T-helper 2 cell treated with Interferon-gamma antibody and Interleukin-4, amounts not matched to agents 100 ng/mL and 5 ng/mL, for 36 hours (primary cell): ENCODE measurements around the gene TLNRD1. TPM values are rescaled to one million over a fixed set of nuclear protein-coding genes. Genes with fewer than 3 reads are reported as not detected.

Experiments used
- intact Hi-C: fragments of 100-400 bp; cut with micrococcal nuclease; formaldehyde crosslinking; loops from one replicate; pipeline ENCODE4 v1.15.1; 2023
- total RNA-seq: library from RNA; stranded (reverse); gene quantifications from 2 replicates; pipeline ENCODE4 v1.2.3, GENCODE V29; 2022

TLNRD1 gene
- total RNA-seq, 1 donor from 2014 or later, result 35.2 TPM

DNA sequence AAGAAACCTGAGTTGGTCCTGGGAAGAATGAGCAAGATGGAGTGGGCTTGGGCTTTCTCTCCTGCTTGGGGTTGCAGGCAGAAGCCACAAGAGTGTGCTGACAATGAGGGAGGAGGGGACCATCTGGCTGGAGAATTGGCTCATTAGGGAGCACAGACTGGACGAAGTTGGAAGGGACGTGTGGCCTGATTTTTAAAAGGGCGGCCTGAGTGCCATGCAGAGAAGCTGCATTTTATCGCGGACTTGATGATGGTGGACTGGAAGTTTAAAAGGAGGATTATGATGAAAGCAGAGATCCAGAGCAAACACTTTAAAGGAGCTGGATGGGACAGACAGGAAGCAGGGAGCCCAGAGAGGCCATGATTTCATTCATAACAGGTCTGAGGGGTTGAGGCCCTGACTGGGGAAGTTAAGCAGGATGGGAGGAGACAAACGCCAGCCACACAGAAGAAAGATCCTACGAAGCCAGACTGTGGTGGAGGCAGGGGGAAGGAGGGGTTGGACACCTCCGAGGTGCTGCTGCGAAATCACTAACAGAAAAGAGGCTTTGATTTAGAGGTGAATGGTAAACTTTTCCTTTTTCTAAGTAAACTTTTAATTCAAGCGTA, 23.6 kb downstream of the TLNRD1 start:
- intact Hi-C loops, result no loop called here

DNA sequence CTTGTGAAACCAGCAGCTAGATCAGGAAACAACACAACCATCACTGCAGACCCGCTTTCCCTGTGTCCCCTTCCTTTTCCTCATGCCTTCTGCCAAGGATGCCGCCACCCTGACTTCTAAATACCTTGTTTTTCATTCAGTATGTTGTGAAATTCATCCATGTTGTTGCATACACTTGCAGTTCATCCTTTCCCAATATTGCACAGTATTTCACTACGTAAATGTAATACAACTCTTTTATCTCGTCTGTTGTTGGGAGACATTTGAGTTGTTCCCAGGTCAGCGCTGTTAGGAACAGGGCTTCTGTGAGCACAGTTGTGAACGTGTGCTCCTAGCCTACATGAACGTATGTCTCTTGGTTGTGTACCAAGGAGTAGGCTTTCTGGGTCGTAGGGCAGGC, 24.2 kb downstream of the TLNRD1 start:
- intact Hi-C loops, result no loop called here

DNA sequence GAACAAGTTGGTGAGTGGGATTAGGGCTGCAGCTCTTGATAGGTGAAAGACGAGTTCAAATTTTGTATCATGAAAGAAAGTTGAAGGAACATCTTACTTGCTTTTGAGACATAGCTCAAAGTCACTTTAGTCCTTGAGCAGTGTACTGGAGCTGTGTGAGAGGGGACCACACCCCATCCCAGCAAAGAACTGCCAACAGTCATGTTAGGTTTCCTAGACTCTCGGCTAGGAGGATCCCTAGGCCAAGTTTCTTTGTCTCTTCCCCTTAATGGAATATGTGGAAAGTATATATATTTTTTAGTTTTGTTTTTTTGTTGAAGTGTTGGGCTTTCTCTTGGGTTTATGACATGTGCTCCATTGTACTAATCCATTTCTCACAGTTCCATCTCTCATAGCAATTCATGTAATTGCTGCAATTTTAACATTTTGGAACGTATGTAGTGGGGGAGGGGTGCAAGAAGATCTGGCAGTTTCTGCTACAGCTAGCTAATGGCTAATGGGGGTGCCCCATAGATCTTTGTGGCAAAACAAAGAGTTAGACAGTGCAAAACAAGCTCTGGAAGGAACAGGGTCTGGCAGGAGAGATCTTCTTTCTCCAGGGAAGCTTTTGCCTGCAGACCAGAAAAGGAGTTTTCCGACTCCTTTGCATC, 25.1 kb downstream of the TLNRD1 start:
- intact Hi-C loops, result no loop called here

DNA sequence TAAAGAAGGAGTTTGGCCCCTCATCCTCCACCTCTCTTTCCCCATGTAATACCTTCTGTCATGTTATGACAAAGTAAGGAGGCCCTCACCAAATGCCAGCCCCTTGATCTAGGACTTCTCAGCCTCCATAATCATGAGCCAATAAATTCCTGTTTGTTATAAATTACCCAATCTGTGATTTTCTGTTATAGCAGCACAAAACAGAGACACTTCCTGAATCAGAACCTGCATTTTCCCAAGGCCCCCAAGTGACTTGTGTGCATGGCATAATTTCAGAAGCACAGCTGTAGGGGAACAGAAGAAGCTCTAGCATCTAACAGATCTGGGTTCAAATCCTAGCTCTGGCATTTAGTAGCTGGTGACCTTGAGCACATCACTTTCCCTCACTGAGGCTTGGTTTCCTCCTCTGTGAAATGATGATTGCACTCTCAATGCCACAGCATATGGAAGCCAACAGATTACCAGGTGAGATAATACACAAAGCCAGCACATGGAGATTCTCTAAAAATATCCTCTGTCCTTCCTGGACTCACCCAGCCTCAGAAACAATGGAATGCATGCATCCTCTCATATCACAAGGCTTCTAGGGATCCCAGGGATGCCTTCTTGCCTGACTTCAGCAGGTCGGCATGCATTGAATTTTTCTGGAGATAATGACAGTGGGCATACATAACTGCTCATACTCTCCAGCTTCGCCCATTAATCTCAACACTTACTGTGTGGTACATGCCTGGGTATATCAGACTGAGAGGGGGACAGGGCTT, 26.3 kb downstream of the TLNRD1 start:
- intact Hi-C loops, result no loop called here

DNA sequence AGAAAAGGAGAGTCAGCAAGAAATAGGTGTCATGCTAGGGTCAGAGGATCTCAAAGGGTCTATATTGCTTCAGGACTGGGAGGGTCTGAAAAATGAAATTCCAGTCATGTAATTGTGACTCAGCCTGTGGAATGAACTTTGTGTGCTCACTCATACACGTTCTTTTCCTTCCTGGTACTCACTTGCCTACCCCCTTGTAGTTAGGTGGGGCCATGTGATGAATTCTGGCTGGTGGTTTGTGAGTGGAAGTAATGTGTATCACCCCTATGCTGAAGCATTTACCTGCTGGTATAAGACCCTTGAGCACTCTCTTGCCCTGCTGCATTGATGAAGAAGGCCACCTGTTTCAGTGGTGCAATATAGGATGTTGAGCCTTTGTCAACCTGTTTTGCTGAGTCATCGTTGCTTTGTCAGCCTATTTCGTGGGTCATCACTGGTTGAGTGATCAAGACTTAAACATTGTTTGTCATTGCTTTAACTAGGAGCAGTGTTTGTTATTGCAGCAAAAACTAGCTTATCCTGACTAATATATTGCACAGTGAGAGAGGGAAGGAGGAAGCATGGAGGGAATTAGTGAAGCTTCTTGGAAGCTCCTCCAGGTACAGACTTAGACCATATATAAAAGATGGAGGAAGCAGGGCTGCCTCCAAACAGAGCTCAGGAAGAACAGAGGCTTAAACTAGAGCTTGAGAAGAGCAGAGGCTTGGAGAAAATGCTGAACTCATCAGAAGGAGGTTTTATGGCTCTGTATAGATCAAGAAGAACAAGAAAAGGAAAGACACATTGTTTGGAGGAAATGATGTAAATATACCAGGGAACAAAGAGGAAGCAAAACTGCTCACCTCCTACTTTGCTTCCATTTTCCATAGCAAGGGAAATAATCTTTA, 28.9 kb downstream of the TLNRD1 start:
- intact Hi-C loops, result no loop called here

DNA sequence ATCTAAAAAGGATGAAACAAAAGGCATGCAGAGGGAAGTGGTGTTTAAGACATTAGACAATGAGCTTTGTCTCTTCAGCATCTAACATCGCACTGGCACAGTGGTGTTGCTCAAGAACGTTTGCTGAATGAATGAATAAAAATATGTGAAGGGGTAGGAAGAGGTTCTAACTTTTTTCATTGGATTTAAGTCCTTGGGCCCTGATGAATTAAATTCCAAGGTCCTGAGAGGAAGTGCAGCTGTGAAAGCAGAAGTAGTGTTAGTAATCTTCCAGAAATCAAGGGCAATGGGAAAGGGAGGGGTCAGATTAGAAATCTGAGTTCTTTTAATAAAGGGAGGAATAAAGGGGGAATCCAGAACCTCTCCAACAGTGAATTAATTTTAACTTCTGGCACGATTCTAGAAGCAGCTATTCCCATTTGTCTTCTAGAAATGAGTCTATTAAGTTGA, 29.6 kb downstream of the TLNRD1 start:
- intact Hi-C loops, result no loop called here

DNA sequence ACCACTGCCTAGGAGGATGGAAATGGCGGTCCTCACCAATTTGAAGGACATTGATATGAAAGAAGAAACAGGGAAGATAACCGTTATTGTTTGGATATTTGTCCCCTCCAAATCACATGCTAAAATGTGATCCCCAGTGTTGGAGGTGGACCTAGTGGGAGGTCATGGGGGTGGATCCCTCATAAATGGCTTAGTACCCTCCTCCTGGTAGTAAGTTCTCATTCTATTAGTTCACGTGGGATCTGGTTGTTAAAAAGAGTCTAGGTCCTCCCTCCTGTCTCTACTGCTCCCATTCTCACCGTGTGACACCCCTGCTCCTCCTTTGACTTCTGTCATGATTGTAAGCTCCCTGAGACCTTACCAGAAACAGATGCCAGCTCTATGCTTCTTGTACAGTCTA, 30.5 kb downstream of the TLNRD1 start:
- intact Hi-C loops, result no loop called here

DNA sequence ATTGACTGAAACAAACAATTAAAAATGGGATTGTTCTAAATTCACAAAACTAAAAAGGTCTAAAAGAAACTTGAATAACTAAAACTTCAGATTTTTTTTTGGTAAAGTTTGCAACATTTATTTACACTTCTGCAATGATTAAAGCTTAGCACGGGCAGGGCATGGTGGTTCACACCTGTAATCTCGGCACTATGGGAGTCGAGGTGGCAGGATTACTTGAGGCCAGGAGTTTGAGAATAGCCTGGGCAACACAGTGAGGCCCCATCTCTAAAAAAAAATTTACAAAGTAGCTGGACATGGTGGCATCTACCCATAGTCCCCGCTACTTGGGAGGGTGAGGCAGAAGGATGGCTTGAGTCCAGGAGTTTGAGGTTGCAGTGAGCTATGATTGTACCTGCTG, 31.6 kb downstream of the TLNRD1 start:
- intact Hi-C loops, result no loop called here

DNA sequence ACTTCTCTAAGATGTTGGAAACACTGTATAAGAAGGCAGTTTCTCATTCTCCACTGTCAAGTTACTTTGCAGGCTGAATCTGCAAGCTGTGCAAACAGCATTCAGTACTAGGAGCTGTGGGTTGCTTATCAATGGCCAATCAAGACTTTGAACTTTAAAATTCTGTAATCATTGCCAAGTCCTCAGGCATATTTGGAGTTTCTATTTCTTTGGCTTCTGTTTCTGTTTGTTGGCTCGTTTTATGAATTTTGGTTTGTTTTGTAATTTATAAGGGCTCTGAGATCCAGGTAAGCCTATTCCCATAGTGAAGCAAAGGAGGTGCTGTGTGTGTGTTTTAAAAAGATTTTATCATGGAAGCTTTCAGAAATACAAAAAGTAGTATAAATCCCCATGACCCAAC, 32.1 kb downstream of the TLNRD1 start:
- intact Hi-C loops, result no loop called here

DNA sequence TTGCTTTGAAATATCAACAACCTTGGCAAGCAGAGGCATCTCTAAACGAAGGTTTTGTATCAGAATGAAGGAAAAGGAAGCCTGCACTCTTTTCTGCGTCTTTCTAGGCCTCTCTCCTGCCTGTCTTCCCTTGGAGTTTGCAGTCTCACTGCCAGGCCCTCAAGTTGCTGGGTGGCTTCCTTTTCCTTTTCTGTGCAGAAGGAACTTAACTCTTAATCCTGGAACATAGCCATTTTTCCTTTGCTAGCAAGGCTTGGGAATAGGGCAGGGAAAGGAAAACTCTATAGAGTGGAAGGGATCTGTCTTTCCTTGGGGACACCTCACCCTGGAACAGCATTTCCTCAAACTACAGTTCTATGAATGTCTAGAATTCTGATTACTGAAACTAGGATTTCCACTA, 32.8 kb downstream of the TLNRD1 start:
- intact Hi-C loops, result no loop called here

DNA sequence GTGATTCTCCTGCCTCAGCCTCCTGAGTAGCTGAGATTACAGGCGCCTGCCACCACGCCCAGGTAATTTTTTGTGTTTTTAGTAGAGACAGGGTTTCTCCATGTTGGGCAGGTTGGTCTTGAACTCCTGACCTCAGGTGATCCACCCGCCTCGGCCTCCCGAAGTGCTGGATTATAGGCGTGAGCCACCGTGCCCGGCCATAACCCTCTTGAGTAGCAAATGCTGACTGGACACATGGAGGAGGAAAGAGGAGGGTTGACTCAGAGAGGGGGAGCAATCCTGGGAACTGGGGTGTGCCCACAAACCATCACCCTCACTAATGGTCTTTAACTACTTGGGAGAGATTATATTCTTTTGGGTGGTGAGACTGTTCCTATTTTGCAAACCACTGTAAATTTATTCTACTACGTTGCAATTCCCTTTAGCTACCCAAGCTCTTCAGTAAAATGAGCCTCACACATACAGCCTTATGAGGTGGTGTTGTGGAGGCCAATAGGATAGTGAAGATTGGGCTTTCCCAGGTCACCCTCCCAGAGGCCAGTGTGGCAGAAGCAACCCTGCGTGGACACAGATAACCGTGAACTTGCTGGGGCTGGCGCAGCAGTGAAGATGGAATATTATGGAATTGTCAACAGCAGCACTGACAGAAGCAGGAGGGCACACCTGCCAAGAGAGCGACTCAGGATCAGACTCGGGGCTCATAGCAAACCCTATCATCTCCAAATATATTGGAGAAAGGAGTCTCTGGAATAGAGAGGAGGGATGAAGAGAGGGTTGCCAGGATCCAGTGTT, 37.4 kb downstream of the TLNRD1 start:
- intact Hi-C loops, result no loop called here

DNA sequence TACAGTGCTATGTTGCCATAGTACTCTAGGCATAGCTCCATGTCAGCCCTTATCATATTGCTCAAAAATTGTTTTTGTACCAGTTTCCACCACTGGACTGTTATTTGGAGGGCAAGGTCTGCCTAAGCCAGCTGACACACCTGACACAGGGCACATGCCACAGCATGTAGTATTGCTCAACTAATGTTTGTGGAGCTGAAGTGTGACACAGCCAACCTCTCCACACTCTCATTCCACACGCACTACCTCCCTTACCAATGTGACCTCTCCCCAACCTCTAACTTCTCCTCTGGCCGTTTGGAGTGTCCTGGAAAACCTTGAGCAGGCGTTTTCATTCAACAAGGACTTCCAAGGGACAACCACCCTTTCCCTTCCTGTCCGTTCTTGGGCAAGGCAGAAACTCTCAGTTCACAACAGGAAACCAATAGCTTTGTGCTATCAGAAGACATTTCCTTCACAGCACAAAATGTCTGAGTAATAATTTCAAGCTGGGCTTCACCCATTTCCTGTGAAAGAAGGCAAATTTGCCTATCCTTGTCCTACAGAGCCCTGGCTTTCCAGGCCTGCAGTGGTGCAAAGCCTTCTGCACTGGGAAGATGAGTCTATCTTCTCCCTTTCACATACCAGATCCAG, 38.4 kb downstream of the TLNRD1 start:
- intact Hi-C loops, result no loop called here

DNA sequence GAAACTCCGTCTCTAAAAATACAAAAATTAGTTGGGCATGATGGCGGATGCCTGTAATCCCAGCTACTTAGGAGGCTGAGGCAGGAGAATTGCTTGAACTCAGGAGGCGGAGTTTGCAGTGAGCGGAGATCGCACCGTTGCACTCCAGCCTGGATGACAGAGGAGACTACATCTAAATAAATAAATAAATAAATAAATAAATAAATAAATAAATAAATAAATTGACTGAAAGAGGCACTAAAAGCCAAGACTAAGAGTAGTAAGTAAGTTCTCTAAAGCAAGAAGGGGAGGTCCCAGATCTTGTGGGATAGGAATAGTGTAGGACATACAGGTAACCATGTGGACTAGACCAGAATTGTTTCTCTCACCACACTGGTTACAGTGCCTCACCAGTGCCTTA, 40.0 kb downstream of the TLNRD1 start:
- intact Hi-C loops, result no loop called here

DNA sequence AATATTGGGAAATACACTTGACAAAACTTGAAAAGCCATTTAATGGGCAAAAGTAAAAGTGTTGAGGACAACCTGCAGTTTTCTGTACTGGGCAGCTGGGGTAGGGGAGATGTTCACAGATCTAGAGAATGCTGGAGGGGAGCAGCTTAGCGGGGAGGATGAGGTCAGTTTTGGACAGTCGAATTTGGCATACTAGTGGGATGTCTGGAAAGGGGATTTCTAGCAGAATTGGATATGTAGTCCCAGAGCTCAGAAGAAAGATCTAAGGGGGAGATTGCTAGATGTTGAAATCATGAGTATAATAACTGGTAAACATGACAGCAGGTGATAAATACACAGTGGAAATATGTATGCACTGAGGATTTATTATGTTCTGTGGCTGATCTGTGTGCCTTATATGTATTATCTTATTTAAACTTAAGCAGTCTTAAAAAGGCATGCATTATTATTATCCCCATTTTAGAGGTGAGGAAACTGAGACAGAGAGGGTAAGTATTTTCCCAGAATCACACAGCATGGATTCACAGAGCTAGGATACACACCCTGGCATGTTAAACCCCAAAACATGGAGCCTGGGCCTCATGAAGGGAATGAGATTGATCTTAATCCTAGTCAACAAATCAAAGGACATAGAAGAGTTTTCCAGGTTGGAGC, 42.7 kb downstream of the TLNRD1 start:
- intact Hi-C loops, result no loop called here

DNA sequence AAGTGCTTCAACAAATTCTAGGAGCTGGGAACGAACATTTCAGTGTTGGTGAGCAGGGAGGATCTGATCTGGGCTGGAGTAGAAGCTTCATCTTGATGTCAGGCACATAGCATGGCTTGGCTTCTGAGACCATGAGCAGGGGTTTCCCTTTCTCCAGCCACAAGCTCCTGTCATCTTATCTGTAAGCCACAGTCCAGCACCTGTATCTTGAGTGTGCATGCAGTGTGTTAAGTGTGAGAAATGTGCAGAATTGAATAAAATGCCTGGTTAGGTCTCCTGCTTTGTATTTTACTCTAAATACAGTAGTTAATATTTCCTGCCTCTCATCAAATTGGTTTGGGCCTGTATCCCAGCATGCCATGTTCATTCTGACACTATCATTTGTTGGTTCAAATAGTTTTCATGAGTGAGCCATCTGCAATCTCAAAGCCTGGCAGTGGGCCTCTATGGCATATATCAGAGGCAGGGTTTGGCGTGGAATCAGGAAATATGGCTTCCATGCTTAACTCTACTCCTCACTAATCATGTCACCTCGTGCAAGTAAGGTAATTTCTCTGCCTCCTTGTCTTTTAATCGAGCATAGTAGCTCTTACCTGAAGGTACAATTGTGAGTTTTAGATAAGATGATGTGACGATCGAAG, 43.3 kb downstream of the TLNRD1 start:
- intact Hi-C loops, result no loop called here

DNA sequence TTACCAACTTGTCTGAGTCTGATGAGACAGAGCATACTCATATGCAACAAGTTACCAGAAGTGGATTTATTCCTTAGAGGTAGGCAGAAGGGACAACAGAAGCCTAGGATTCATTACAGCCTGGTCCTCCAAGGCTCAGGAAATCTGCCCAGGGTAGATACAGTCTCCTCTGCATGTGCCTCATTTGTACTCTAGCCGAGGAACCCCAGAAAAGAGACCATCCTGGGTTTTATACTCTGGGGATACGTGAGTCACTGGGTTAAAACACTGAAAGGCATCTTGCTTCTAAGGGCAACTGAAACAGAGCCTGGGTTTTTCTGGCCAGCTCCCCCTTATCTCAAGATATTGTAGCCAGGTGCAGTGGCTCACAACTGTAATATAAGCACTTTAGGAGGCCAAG, 45.6 kb downstream of the TLNRD1 start:
- intact Hi-C loops, result no loop called here

DNA sequence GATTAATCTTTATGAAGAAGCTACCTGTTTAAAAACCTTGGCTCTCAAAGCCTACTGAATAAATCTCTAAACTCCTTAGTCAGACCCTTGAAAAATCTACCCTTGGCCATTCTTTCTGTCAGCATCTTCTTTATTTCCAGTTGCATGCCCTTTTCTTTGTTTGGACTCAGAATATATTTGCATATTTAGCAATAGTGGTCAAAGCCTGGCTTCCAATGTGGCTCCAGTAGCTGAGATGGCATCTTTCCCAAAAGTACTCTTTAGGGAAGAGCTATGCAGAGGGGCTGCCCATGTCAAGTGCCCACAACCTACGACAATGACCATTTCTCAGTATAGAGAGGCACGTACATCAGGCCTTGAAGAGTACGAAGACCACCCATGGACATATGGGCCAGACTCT, 47.2 kb downstream of the TLNRD1 start:
- intact Hi-C loops, result no loop called here

DNA sequence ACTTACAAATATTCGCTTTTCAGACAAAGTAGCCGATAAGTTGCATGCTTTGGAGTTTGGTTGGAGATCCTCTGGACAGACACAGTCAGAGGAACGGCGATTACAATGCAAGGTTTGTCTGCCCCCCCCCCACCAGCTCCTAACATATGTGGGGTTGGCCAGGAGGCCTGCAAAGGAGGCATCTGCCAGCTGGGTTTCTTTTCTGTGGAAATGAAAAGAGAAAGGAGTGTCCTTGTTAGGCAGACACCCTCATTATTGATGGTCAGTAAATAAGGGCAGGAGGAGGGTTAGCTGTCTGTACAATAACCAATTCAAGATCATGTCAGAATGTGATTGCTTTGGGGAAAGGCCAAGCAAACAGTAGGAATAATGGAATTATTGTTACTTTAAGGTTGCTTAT, 49.1 kb downstream of the TLNRD1 start:
- intact Hi-C loops, result loop anchor here (10.0 kb wide), 1 partner anchor 45 kb away; the partner anchor contains the start of gene TLNRD1

DNA sequence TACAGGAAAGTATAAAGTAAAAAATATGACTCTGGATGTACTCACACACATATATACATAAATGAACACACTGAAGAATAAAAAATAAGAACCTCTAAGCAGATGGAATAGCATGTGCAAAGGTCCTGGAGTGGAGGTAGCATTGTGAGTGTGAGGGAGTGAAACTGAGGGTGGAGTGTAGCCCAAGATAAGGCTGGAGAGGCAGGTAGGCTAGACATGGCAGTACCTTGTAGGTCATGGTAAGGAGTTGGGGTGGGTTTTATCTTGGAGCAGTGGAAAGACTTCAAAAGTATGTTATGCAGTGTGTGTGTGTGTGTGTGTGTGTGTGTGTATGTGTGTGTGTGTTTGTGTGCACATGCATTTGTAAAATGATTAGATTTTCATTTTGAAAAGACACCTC, 49.5 kb downstream of the TLNRD1 start:
- intact Hi-C loops, result loop anchor here (10.0 kb wide), 1 partner anchor 45 kb away; the partner anchor contains the start of gene TLNRD1
